Mesenteric fat pad (tissue), 1 donor: ENCODE results near the gene ADCY10. TPM values are rescaled to one million over a fixed set of nuclear protein-coding genes. Genes with fewer than 3 reads are reported as not detected.
"Not testable (repeated sequence)": the region's sequence is repeated elsewhere in the genome, so short reads cannot be mapped to it uniquely, and the experiment has no call there.

Experiments
- DNase-seq: peaks from one replicate; pipeline ENCODE4 v3.0.0-alpha.2; 2020; ENCODE audit warnings: low spot score
- total RNA-seq: library from RNA; stranded (reverse); fragmentation: NEBNext Ultra II Directional; extraction: Animal tissue kit (Norgen Biotek cat#: 25700); gene quantifications from one replicate; pipeline ENCODE4 v1.2.1, GENCODE V29; 2021
- donor health status: DM: yes; HTN: yes; CAD: no.

The ADCY10 gene
- total RNA-seq, 1 donor from 2014 or later = 0.55 TPM

- DNase-seq = no peak
Observed at GRCh38 chr1:167926486-167926997, 12.6 kb upstream of the ADCY10 start.

- no peak for DNase-seq
Observed at GRCh38 chr1:167924543-167925231, 10.8 kb upstream of the ADCY10 start.

- no peak for DNase-seq
Observed at GRCh38 chr1:167924102-167924501, 10.2 kb upstream of the ADCY10 start.

- no peak for DNase-seq
Observed at GRCh38 chr1:167923324-167924056, 9.6 kb upstream of the ADCY10 start.

- no peak for DNase-seq
Observed at GRCh38 chr1:167922611-167923074, 8.7 kb upstream of the ADCY10 start.

GRCh38 chr1:167922023-167922422, 8.1 kb upstream of the ADCY10 start:
- no peak for DNase-seq

- no peak for DNase-seq
Observed at GRCh38 chr1:167916766-167917511, 3.0 kb upstream of the ADCY10 start.

GRCh38 chr1:167915569-167915968, 1.6 kb upstream of the ADCY10 start:
- DNase-seq = no peak

- DNase-seq = no peak
Observed at GRCh38 chr1:167912294-167912693, 1.6 kb downstream of the ADCY10 start.

GRCh38 chr1:167911413-167911812, 2.5 kb downstream of the ADCY10 start:
- DNase-seq = no peak

GRCh38 chr1:167910530-167910929, 3.4 kb downstream of the ADCY10 start:
- no peak for DNase-seq

GRCh38 chr1:167909691-167910180, 4.2 kb downstream of the ADCY10 start:
- no peak for DNase-seq

GRCh38 chr1:167905671-167906070, 8.3 kb downstream of the ADCY10 start:
- no peak for DNase-seq

- no peak for DNase-seq
Observed at GRCh38 chr1:167905182-167905581, 8.8 kb downstream of the ADCY10 start.

GRCh38 chr1:167904652-167905130, 9.2 kb downstream of the ADCY10 start:
- DNase-seq = no peak

- no peak for DNase-seq
Observed at GRCh38 chr1:167900907-167901306, 13.0 kb downstream of the ADCY10 start.

- no peak for DNase-seq
Observed at GRCh38 chr1:167899253-167899681, 14.7 kb downstream of the ADCY10 start.

- no peak for DNase-seq
Observed at GRCh38 chr1:167898578-167899222, 15.2 kb downstream of the ADCY10 start.

GRCh38 chr1:167893798-167894197, 20.1 kb downstream of the ADCY10 start:
- no peak for DNase-seq

GRCh38 chr1:167890400-167890799, 23.5 kb downstream of the ADCY10 start:
- DNase-seq = no peak

- not testable (repeated sequence) for DNase-seq
Observed at GRCh38 chr1:167887187-167887586, 26.7 kb downstream of the ADCY10 start.
